GOT3 (cell line): Measurements from ENCODE around the gene ST6GAL1.
"Not testable (repeated sequence)": the region's sequence is repeated elsewhere in the genome, so short reads cannot be mapped to it uniquely, and the experiment has no call there.

ENCODE experiments used
- DNase-seq: peaks from one replicate; lab custom pipeline; 2025; ENCODE audit warnings: mixed read lengths; lab: John Stamatoyannopoulos, UW

Gene ST6GAL1, protein sequence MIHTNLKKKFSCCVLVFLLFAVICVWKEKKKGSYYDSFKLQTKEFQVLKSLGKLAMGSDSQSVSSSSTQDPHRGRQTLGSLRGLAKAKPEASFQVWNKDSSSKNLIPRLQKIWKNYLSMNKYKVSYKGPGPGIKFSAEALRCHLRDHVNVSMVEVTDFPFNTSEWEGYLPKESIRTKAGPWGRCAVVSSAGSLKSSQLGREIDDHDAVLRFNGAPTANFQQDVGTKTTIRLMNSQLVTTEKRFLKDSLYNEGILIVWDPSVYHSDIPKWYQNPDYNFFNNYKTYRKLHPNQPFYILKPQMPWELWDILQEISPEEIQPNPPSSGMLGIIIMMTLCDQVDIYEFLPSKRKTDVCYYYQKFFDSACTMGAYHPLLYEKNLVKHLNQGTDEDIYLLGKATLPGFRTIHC

GRCh38 chr3:186930143-186930640 lies at the start of gene ST6GAL1:
Gene ST6GAL1, plus strand, starts transcription at chr3:186930526. Its CDS starts 112,178 bp downstream, at chr3:187042704.
- no peak for DNase-seq

DNA sequence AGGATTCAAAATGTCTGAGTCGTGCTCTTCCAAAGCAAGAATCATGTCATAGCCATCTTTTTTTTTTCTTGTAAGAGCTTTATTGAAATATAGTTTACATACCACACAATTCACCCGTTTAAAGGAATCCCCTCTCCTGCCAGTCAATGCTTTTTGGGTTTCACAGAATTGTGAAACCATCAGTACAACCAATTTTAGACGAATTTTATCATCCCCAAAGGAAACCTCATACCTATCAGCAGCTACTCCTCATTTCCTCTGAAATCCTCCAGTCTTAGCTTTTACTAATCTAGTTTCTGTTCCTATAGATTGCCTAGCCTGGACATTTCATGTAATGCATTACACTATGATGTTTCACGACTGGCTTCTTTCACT lies 48.2 kb upstream of the ST6GAL1 start:
- DNase-seq: no peak

DNA sequence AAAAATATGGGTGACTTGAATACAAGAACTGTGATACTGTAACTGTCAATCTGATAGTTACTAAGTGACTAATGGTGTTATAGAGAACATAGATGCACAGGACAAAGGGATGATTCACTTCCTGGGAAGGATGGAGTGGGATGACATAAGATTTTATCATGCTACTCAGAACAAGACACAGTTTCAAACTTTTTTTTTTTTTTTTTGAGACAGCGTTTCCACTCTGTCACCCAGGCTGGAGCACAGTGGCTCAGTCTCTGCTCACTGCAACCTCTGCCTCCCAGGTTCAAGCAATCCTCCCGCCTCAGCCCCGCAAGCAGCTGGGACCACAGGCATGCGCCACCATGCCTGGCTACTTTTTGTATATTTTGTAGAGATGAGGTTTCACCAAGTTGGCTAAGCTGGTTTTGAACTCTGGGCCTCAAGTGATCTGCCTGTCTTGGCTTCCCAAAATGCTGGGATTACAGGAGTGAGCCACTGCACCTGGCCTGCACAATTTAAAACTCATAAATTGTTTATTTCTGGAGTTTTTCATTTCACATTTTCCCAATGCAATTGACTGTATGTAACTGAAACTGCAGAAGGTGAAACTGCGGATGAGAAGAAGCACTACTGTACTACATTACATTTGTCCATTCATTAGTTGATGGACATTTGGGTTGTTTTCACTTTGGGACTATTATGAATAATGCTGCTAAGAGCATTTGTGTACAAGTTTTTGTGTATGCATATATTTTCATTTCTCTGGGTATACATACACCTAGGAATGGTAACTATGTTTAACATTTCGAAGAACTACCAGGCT lies 47.2 kb upstream of the ST6GAL1 start:
- no peak for DNase-seq

GRCh38 chr3:186883686-186884058 lies 46.7 kb upstream of the ST6GAL1 start:
- DNase-seq: no peak

DNA sequence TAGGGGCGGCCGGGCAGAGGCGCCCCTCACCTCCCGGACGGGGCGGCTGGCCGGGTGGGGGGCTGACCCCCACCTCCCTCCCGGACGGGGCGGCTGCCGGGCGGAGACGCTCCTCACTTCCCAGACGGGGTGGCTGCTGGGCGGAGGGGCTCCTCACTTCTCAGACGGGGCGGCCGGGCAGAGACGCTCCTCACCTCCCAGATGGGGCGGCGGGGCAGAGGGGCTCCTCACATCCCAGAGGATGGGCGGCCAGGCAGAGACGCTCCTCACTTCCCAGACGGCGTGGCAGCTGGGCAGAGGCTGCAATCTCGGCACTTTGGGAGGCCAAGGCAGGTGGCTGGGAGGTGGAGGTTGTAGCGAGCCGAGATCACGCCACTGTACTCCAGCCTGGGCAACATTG lies 45.5 kb upstream of the ST6GAL1 start:
- DNase-seq: not testable (repeated sequence)

DNA sequence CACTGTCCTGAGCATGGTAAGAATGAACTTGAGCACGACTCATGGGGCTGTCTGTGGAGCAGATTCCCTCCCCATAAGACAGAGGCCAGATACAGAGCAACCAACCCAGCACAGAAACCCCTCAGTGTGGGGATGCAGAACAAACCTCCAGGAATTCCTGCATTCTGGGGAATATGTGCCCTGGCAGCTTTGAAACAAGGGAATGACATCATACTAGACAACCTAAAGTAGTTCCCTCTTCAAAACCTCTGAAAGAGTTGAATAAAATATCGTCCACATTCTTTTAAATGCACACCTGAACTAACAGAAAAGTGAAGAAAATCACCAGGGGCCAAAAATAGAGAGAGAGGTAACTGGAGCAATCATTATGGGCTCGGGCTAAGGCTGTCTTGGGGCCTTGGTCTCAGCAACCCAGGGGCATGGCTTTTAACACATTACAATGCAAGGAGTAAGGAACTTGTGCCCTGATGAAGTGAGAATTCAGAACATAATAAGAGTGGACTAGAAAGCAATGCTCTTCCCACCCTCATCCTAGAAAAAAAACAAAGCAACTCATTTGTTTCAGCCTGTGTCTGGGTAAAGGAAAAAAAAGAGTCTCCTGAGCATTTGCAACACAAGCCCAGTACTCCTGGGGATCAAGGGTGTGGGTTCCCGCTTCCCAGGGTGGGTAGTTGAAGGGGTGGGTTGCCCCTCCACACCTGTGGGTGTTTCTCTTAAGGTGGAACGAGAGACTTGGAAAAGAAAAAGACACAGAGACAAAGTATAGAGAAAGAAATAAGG lies 43.9 kb upstream of the ST6GAL1 start:
- no peak for DNase-seq

GRCh38 chr3:186887507-186887938 lies 42.8 kb upstream of the ST6GAL1 start:
- not testable (repeated sequence) for DNase-seq

GRCh38 chr3:186888569-186888968 lies 41.8 kb upstream of the ST6GAL1 start:
- no peak for DNase-seq

DNA sequence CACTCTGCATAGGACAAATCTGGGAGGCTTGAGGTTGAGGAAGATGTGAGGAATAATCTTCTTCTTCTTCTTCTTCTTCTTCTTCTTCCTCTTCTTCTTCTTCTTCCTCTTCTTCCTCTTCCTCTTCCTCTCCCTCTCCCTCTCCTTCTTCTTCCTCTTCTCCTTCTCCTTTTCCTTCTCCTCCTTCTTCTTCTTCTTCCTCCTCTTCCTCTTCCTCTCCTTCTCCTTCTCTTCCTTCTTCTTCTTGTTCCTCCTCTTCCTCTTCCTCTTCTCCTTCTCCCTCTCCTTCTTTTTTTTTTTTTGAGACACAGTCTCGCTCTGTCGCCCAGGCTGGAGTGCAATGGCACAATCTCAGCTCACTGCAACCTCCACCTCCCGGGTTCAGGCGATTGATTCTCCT lies 40.6 kb upstream of the ST6GAL1 start:
- DNase-seq: not testable (repeated sequence)

- DNase-seq: no peak
These were observed 39.4 kb upstream of the ST6GAL1 start for GRCh38 chr3:186890911-186891310.

- DNase-seq: not testable (repeated sequence)
These were observed 37.3 kb upstream of the ST6GAL1 start for GRCh38 chr3:186893071-186893470.

GRCh38 chr3:186895406-186895805 lies 34.9 kb upstream of the ST6GAL1 start:
- no peak for DNase-seq

DNA sequence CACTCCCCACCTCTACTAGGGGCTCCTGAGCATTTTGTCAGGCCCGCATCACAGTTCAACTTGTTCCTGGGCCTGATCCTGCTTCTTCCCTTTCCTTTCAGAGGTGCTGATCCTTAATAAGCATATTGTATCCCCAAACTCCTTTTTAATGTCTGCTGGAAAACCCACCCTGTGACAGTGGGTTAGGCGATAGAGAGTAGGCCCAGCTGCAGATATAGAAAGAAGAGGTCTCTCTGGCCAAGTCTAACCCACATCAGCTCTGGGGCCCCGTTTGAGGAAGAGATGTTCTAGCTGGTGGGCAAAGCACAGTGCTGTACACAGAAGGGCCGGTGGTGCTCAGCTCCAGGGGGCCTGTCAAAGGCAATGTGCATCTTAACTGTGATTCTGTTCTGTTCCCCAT lies 34.3 kb upstream of the ST6GAL1 start:
- no peak for DNase-seq

- no peak for DNase-seq
These were observed 33.5 kb upstream of the ST6GAL1 start for GRCh38 chr3:186896875-186897274.

GRCh38 chr3:186901135-186901734 lies 29.1 kb upstream of the ST6GAL1 start:
- DNase-seq: no peak

DNA sequence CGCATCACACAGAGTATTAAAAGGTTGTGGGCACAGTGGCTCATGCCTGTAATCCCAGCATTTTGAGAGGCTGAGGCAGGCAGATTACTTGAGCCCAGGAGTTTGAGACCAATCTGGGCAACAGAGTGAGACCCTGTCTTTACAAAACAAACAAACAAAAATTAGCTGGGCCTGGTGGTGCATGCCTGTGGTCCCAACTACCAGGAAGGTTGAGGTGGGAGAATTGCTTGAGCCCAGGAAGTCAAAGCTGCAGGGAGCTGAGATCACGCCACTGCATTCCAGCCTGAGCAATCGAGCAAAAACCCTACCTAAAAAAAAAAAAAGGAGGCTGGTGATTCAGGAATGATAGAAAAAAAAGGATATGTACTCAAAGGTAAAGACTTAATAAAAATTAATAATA lies 28.2 kb upstream of the ST6GAL1 start:
- no peak for DNase-seq

DNA sequence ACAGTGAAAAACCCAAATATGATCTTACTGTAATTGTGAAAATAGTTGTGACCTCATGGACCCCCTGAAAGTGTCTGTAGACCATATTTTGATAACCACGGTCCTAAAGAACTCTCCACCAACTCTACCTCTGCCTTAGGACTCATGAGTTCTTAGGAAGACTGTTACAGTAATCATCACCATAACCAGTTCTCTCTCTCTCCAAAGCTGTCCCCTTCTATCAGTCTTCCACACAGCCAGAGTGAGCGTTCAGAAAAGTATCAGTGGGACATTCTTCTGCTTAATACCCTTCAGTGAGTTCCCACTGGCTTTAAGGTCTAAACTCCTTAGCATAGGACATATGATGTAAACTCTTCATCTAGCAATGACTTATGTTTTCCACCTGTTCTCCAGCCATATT lies 27.6 kb upstream of the ST6GAL1 start:
- no peak for DNase-seq

DNA sequence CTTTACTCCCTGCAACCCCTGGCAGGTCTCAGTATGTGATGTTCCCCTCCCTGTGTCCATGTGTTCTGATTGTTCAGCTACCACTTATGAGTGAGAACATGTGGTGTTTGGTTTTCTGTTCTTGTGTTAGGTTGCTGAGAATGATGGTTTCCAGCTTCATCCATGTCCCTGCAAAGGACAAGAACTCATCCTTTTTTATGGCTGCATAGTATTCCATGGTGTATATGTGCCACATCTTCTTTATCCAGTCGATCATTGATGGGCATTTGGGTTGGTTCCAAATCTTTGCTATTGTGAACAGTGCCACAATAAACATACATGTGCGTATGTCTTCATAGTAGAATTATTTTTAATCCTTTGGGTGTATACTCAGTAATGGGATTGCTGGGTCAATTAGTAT lies 26.6 kb upstream of the ST6GAL1 start:
- DNase-seq: not testable (repeated sequence)

DNA sequence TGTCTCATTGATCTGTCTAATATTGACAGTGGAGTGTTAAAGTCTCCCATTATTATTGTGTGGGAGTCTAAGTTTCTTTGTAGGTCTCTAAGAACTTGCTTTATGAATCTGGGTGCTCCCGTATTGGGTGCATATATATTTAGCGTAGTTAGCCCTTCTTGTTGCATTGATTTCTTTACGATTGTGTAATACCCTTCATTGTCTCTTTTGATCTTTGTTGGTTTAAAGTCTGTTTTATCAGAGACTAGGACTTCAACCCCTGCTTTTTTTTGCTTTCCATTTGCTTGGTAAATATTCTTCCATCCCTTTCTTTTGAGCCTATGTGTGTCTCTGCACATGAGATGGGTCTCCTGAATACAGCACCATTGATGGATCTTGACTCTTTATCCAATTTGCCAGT lies 23.3 kb upstream of the ST6GAL1 start:
- DNase-seq: not testable (repeated sequence)

GRCh38 chr3:186909078-186909853 lies 21.1 kb upstream of the ST6GAL1 start:
- no peak for DNase-seq
